IMR-90 (cell line): ENCODE measurements around the gene DPCD. TPM values are rescaled to one million over a fixed set of nuclear protein-coding genes. Genes with fewer than 3 reads are reported as not detected.

ENCODE experiments used
- ATAC-seq: fragments of 200-7000 bp; cut with Tn5 transposase; 2 replicates; pipeline ENCODE4 v1.9.1; 2020; ENCODE audit warnings: low read depth, mild to moderate bottlenecking, moderate library complexity
- BruUV-seq: library from RNA; stranded (reverse); fragments of 400-500 nt; replicated peaks from 2 replicates; lab custom pipeline; 2021; lab: Mats Ljungman, UMichigan
- CTCF ChIA-PET: fragments of 300-600 bp; formaldehyde crosslinking; extraction: SDS; loops from one replicate; lab custom pipeline; 2021; ENCODE audit warnings: antibody characterized with exemption; lab: Yijun Ruan, JAX
- POLR2A ChIA-PET: fragments of 300-600 bp; sonication (Branson Sonifier 250); formaldehyde crosslinking; loops from one replicate; lab custom pipeline; 2022; ENCODE audit warnings: antibody characterized with exemption; ENCODE audit not compliant: unreplicated experiment; lab: Charles Lee
- DNase-seq: peaks from one replicate; pipeline ENCODE4 v3.0.0; 2013
- H2AFZ ChIP-seq: replicated peaks from 2 replicates; pipeline ENCODE3; 2013; ENCODE audit warnings: low read length, mild to moderate bottlenecking; ENCODE audit not compliant: poor library complexity
- H2AK5ac ChIP-seq: 2 replicates; pipeline ENCODE4 v1.6.1; 2013; ENCODE audit warnings: low read depth, low read length, inconsistent platforms
- H2AK9ac ChIP-seq: replicated peaks from 2 replicates; pipeline ENCODE3; 2013; ENCODE audit warnings: mild to moderate bottlenecking, low read depth, low read length, moderate library complexity; ENCODE audit not compliant: poor library complexity
- H2BK120ac ChIP-seq: 2 replicates; pipeline ENCODE4 v1.6.1; 2013; ENCODE audit warnings: low read depth, low read length, inconsistent platforms
- H2BK15ac ChIP-seq: 3 replicates; pipeline ENCODE4 v1.6.1; 2013; ENCODE audit warnings: low read depth, low read length, inconsistent platforms
- H2BK20ac ChIP-seq: 2 replicates; pipeline ENCODE4 v1.6.1; 2013; ENCODE audit warnings: low read depth, mild to moderate bottlenecking, inconsistent platforms, low read length, moderate library complexity
- H2BK5ac ChIP-seq: 2 replicates; pipeline ENCODE4 v1.6.1; 2013; ENCODE audit warnings: mild to moderate bottlenecking, low read depth, low read length, inconsistent platforms; ENCODE audit not compliant: poor library complexity, severe bottlenecking
- H3K14ac ChIP-seq: replicated peaks from 2 replicates; pipeline ENCODE4 v1.6.1; 2013; ENCODE audit warnings: low read depth, low read length, inconsistent platforms
- H3K18ac ChIP-seq: 2 replicates; pipeline ENCODE4 v1.6.1; 2013; ENCODE audit warnings: low read depth, low read length, control low read depth
- H3K23ac ChIP-seq: 2 replicates; pipeline ENCODE4 v1.6.1; 2013; ENCODE audit warnings: low read depth, low read length, inconsistent platforms
- H3K27ac ChIP-seq: 2 replicates; pipeline ENCODE4 v1.5.1; 2013; ENCODE audit warnings: mild to moderate bottlenecking, control low read depth, low read length; ENCODE audit not compliant: insufficient read depth
- H3K27me3 ChIP-seq: 2 replicates; pipeline ENCODE4 v1.6.1; 2013; ENCODE audit warnings: low read length; ENCODE audit not compliant: control insufficient read depth, insufficient read depth
- H3K36me3 ChIP-seq: 2 replicates; pipeline ENCODE4 v1.6.1; 2013; ENCODE audit warnings: low read length, mixed read lengths; ENCODE audit not compliant: control insufficient read depth, insufficient read depth
- H3K4ac ChIP-seq: 2 replicates; pipeline ENCODE4 v1.6.1; 2013; ENCODE audit warnings: low read depth, low read length, inconsistent platforms
- H3K4me1 ChIP-seq: 2 replicates; pipeline ENCODE4 v1.6.1; 2013; ENCODE audit warnings: low read length, mixed read lengths; ENCODE audit not compliant: control insufficient read depth, insufficient read depth
- H3K4me2 ChIP-seq: 2 replicates; pipeline ENCODE4 v1.6.1; 2013; ENCODE audit warnings: low read depth, mild to moderate bottlenecking, control low read depth, low read length, moderate library complexity
- H3K4me3 ChIP-seq: 2 replicates; pipeline ENCODE4 v1.5.1; 2013; ENCODE audit warnings: low read depth, mild to moderate bottlenecking, control low read depth, low read length, moderate library complexity; ENCODE audit not compliant: insufficient read depth
- H3K56ac ChIP-seq: 2 replicates; pipeline ENCODE4 v1.6.1; 2013; ENCODE audit warnings: low read length, inconsistent platforms; ENCODE audit not compliant: insufficient read depth; ENCODE audit errors: extremely low read depth
- H3K79me1 ChIP-seq, 2 experiments: 2 replicates each; pipeline ENCODE4 v1.6.1; 2013; ENCODE audit warnings: low read length in 2 of 2, inconsistent platforms in 1 of 2, low read depth in 1 of 2
- H3K9ac ChIP-seq: 2 replicates; pipeline ENCODE4 v1.6.1; 2013; ENCODE audit warnings: low read depth, low read length, control low read depth
- H3K9me1 ChIP-seq: 2 replicates; pipeline ENCODE4 v1.6.1; 2013; ENCODE audit warnings: low read length, inconsistent platforms; ENCODE audit not compliant: insufficient read depth
- H3K9me3 ChIP-seq: 2 replicates; pipeline ENCODE4 v1.6.1; 2013; ENCODE audit warnings: low read length; ENCODE audit not compliant: control insufficient read depth, insufficient read depth
- H4K20me1 ChIP-seq: 2 replicates; pipeline ENCODE4 v1.6.1; 2013; ENCODE audit warnings: low read length, inconsistent platforms; ENCODE audit not compliant: insufficient read depth
- H4K5ac ChIP-seq: 2 replicates; pipeline ENCODE4 v1.6.1; 2013; ENCODE audit warnings: mild to moderate bottlenecking, low read depth, low read length, control low read depth
- H4K8ac ChIP-seq, 2 experiments: 2 replicates each; pipeline ENCODE4 v1.6.1; 2013; ENCODE audit warnings: low read depth in 2 of 2, low read length in 2 of 2, control low read depth in 1 of 2, inconsistent platforms in 1 of 2
- H4K91ac ChIP-seq: 2 replicates; pipeline ENCODE4 v1.6.1; 2013; ENCODE audit warnings: low read depth, low read length, inconsistent platforms; ENCODE audit not compliant: insufficient read depth
- BHLHE40 ChIP-seq: fragments of 150-350 bp; IDR thresholded peaks from 2 replicates; pipeline ENCODE4 v1.6.1; 2016; ENCODE audit warnings: mild to moderate bottlenecking, low read depth, low read length
- FOS ChIP-seq: fragments of 150-350 bp; IDR thresholded peaks from 2 replicates; pipeline ENCODE4 v1.6.1; 2016; ENCODE audit warnings: low read depth, low read length
- POLR2A ChIP-seq: IDR thresholded peaks from 2 replicates; pipeline ENCODE4 v1.6.1; 2012; ENCODE audit warnings: mild to moderate bottlenecking, low read depth, low read length
- USF2 ChIP-seq: fragments of 150-350 bp; IDR thresholded peaks from 2 replicates; pipeline ENCODE4 v1.6.1; 2017; ENCODE audit warnings: mild to moderate bottlenecking, antibody characterized with exemption, low read length, low read depth
- WGBS, 2 experiments: methylation state at CpG; one replicate each; pipeline versions ENCODE4 v1.1.5 to v1.1.7; 2013; ENCODE audit warnings: missing lambda C conversion rate in 2 of 2; ENCODE audit not compliant: insufficient read length in 1 of 2; ENCODE audit errors: extremely low coverage in 2 of 2; 5-methylcytosine and 5-hydroxymethylcytosine counted together
- dilution Hi-C: fragments of 300-500 bp; cut with HindIII; formaldehyde crosslinking; loops from one replicate; pipeline ENCODE4 v1.14.3; 2018; ENCODE audit warnings: low sequenced_read_pairs; ENCODE audit not compliant: unreplicated experiment
- in situ Hi-C: fragments of 300-500 bp; cut with MboI; formaldehyde crosslinking; loops from 3 replicates; pipeline ENCODE4 v1.14.3; 2019; ENCODE audit warnings: low sequenced_read_pairs, inconsistent platforms, mixed read lengths
- intact Hi-C: fragments of 100-400 bp; cut with micrococcal nuclease; formaldehyde crosslinking; loops from 2 replicates; pipeline ENCODE4 v1.10.0; 2022
- polyA plus RNA-seq, 3 experiments: library from polyadenylated mRNA; depleted of rRNA; stranded (reverse); fragments of >200 nt; gene quantifications; 2 replicates each; pipeline ENCODE4 v1.2.3, GENCODE V29; 2012; ENCODE audit warnings: low replicate concordance in 1 of 3
- total RNA-seq: library from RNA; depleted of rRNA; stranded (reverse); fragments of >200 nt; gene quantifications from 2 replicates; pipeline ENCODE4 v1.2.3, GENCODE V29; 2012

The DPCD gene
- total and polyA plus RNA-seq, 2 of the 4 experiments (the other 2 are of a cell fraction), result 59.1 to 73.7 TPM

- no peak overlapping the region for H4K91ac ChIP-seq
- no peaks in the 10 kb centered on the region for H4K20me1 ChIP-seq
- no peak overlapping the region for H3K4me2 ChIP-seq
- 100% methylated on average over 3 of the region's 5 CpGs; no CpG with 5 or more reads in 1 of the 2 experiments for WGBS, 2 experiments
- no peak overlapping the region for H4K8ac ChIP-seq
- H3K9me3 ChIP-seq, result no peaks in the 10 kb centered on the region
- H2BK20ac ChIP-seq, result no peak overlapping the region
- ChIA-PET CTCF (interaction anchor here (0.8 kb wide), 1 partner anchor 10 kb away, joined by 3 read pairs; the partner anchor contains the start of genes DPCD and POLL), POLR2A (no interaction called here)
- 0 out of 4 replicates have a peak, but pooled peaks cover 0 to 4% of the 10 kb centered on the region in 2 experiments for H3K79me1 ChIP-seq
- no peak overlapping the region for H3K18ac ChIP-seq
- no peak overlapping the region for H3K4me3 ChIP-seq
- H2AK9ac ChIP-seq, result no peak overlapping the region
- peaks cover 3% of the 10 kb centered on the region; the same call in 1 of the 2 replicates for H3K9me1 ChIP-seq
- H2BK120ac ChIP-seq, result no peak overlapping the region
- DNase-seq (no peak), ATAC-seq (no peak)
- H3K4me1 ChIP-seq, result no peaks in the 10 kb centered on the region
- dilution Hi-C loops, result no loop called here
- no peak overlapping the region for H2AFZ ChIP-seq
- no peak overlapping the region for H2BK15ac ChIP-seq
- H2AK5ac ChIP-seq, result no peak overlapping the region
- H3K14ac ChIP-seq, result no peak overlapping the region
- H4K5ac ChIP-seq, result no peak overlapping the region
- BruUV-seq, result no TSS peak
- in situ Hi-C loops, result no loop called here
- no peak for TF ChIP-seq BHLHE40
- TF ChIP-seq USF2, result no peak
- TF ChIP-seq FOS, result no peak
- no peak for TF ChIP-seq POLR2A
- intact Hi-C loops, result no loop called here
- no peak overlapping the region for H3K27ac ChIP-seq
- H3K4ac ChIP-seq, result no peak overlapping the region
- no peaks in the 10 kb centered on the region for H3K27me3 ChIP-seq
- no peak overlapping the region for H3K23ac ChIP-seq
- H3K56ac ChIP-seq, result no peak overlapping the region
- H3K9ac ChIP-seq, result no peak overlapping the region
- no peak overlapping the region for H2BK5ac ChIP-seq
- H3K36me3 ChIP-seq, result peaks cover 35% of the 10 kb centered on the region; the same call in 1 of the 2 replicates
Measured at GRCh38 chr10:101578192-101578591, 9.9 kb upstream of the DPCD start.
